Heart left ventricle (tissue), 13 donors: ENCODE measurements around the gene KRTAP5-1.

Experiments used
- POLR2A ChIP-seq, 2 donors: fragments of 450-650 bp; IDR thresholded peaks; one replicate each; pipeline ENCODE4 v1.6.1; 2017; ENCODE audit warnings: antibody characterized with exemption in 2 of 2, mild to moderate bottlenecking in 2 of 2, moderate library complexity in 2 of 2
- TF ChIP-seq, protein P1 (sequence below), 12 donors: fragments of 200-600 bp; sonication (generic) in 4 of 12; IDR thresholded peaks; one replicate each; pipeline versions ENCODE4 v1.5.0 to v1.8.0; 2018 to 2022; ENCODE audit warnings: antibody characterized with exemption in 12 of 12, mild to moderate bottlenecking in 5 of 12
- donor health status: ischemic (EF 13 %, LVEDD 7.1; RV severe dilation, severe dysfunction).
- donor health status: DM: no; HTN: yes; CAD: no.
- donor health status: DM: no; HTN: no; CAD: no.
- donor health status: ischemic (EF 25% LVEDD 6.9; RV normal size, moderate dysfunction).
- donor health status: ischemic (EF 25% LVEDD 5.7; RV mildly dilated, moderate dysfunction).
- donor health status: ischemic (EF 35%, LVEDD 5.7; RV mildly dilated, moderate dysfunction).
- donor health status: nonischemic (EF 11% LVEDD 7.7; RV severe dilation, severe dysfunction).
- donor health status: DM: yes; HTN: yes; CAD: no.
- donor health status: PGD.
- donor health status: ischemic (EF 29% LVEDD 5.4; RV normal size, mild dysfunction).
- donor health status: nonischemic (EF 23%, LVEDD 6.1; RV moderate dilation, normal function).

- TF ChIP-seq, protein P1, sequence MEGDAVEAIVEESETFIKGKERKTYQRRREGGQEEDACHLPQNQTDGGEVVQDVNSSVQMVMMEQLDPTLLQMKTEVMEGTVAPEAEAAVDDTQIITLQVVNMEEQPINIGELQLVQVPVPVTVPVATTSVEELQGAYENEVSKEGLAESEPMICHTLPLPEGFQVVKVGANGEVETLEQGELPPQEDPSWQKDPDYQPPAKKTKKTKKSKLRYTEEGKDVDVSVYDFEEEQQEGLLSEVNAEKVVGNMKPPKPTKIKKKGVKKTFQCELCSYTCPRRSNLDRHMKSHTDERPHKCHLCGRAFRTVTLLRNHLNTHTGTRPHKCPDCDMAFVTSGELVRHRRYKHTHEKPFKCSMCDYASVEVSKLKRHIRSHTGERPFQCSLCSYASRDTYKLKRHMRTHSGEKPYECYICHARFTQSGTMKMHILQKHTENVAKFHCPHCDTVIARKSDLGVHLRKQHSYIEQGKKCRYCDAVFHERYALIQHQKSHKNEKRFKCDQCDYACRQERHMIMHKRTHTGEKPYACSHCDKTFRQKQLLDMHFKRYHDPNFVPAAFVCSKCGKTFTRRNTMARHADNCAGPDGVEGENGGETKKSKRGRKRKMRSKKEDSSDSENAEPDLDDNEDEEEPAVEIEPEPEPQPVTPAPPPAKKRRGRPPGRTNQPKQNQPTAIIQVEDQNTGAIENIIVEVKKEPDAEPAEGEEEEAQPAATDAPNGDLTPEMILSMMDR (IDR thresholded peaks at IDR 0.05), result no peak
- no peak for TF ChIP-seq POLR2A (IDR thresholded peaks at IDR 0.05)
Measured at GRCh38 chr11:1569251-1569780, 15.8 kb downstream of the KRTAP5-1 start.
